ENCODE data around the gene TRIOBP.

Gene TRIOBP

GRCh38 chr22:37701141-37701786 lies 4.4 kb downstream of the TRIOBP start:
- TF ChIP-seq SIN3A (IDR thresholded peaks at IDR 0.05; ENCODE audit: borderline replicate concordance, insufficient read depth, low read length) (no peak), FOXP2 (optimal IDR thresholded peaks at IDR 0.05; ENCODE audit: borderline replicate concordance, extremely low read depth, extremely low read length, insufficient read depth) (no peak), TAF1 (IDR thresholded peaks at IDR 0.05; ENCODE audit: borderline replicate concordance, insufficient read depth, low read length) (no peak), POLR2AphosphoS5 (IDR thresholded peaks at IDR 0.05; ENCODE audit: low read depth, low read length) (no peak), REST (IDR thresholded peaks at IDR 0.05; ENCODE audit: insufficient read depth in 1 of 2, low read depth in 2 of 2, low read length in 2 of 2) (no peak)

- TF ChIP-seq REST (IDR thresholded peaks at IDR 0.05; ENCODE audit: insufficient read depth in 1 of 2, low read depth in 2 of 2, low read length in 2 of 2) (no peak), FOXP2 (optimal IDR thresholded peaks at IDR 0.05; ENCODE audit: borderline replicate concordance, extremely low read depth, extremely low read length, insufficient read depth) (no peak), TAF1 (IDR thresholded peaks at IDR 0.05; ENCODE audit: borderline replicate concordance, insufficient read depth, low read length) (no peak), POLR2AphosphoS5 (IDR thresholded peaks at IDR 0.05; ENCODE audit: low read depth, low read length) (no peak)
Observed at GRCh38 chr22:37703906-37704305, 7.1 kb downstream of the TRIOBP start.

GRCh38 chr22:37704645-37705044 lies 7.8 kb downstream of the TRIOBP start:
- TF ChIP-seq FOXP2 (optimal IDR thresholded peaks at IDR 0.05; ENCODE audit: borderline replicate concordance, extremely low read depth, extremely low read length, insufficient read depth) (no peak), POLR2AphosphoS5 (IDR thresholded peaks at IDR 0.05; ENCODE audit: low read depth, low read length) (no peak), REST (IDR thresholded peaks at IDR 0.05; ENCODE audit: insufficient read depth in 1 of 2, low read depth in 2 of 2, low read length in 2 of 2) (no peak), TAF1 (IDR thresholded peaks at IDR 0.05; ENCODE audit: borderline replicate concordance, insufficient read depth, low read length) (no peak), SIN3A (IDR thresholded peaks at IDR 0.05; ENCODE audit: borderline replicate concordance, insufficient read depth, low read length) (no peak)

- no peak for TF ChIP-seq TAF1 (IDR thresholded peaks at IDR 0.05; ENCODE audit: borderline replicate concordance, insufficient read depth, low read length)
- TF ChIP-seq FOXP2 (optimal IDR thresholded peaks at IDR 0.05; ENCODE audit: borderline replicate concordance, extremely low read depth, extremely low read length, insufficient read depth): no peak
- TF ChIP-seq REST (IDR thresholded peaks at IDR 0.05; ENCODE audit: insufficient read depth in 1 of 2, low read depth in 2 of 2, low read length in 2 of 2): no peak
- no peak for TF ChIP-seq SIN3A (IDR thresholded peaks at IDR 0.05; ENCODE audit: borderline replicate concordance, insufficient read depth, low read length)
- no peak for TF ChIP-seq POLR2AphosphoS5 (IDR thresholded peaks at IDR 0.05; ENCODE audit: low read depth, low read length)
Observed at GRCh38 chr22:37705205-37705604, 8.4 kb downstream of the TRIOBP start.
